ENCODE results near the gene JAKMIP3.

Gene JAKMIP3

GRCh38 chr10:132114953-132115520, 49.3 kb downstream of the JAKMIP3 start:
- no peak for DNase-seq

Data from left hindlimb (tissue), 1 donor.